Type B pancreatic cell (in vitro differentiated cells): ENCODE data around the gene TAOK3. TPM values are rescaled to one million over a fixed set of nuclear protein-coding genes. Genes with fewer than 3 reads are reported as not detected.
"Not testable (repeated sequence)": the region's sequence is repeated elsewhere in the genome, so short reads cannot be mapped to it uniquely, and the experiment has no call there.

ENCODE experiments used
- DNase-seq: peaks from one replicate; pipeline ENCODE4 v3.0.0; 2021; ENCODE audit warnings: mixed read lengths; ENCODE audit not compliant: unreplicated experiment; ENCODE audit errors: extremely low spot score
- H3K27ac Mint-ChIP-seq: 2 replicates; pipeline ENCODE4 v1.8.0; 2021; ENCODE audit warnings: mild to moderate bottlenecking, mixed read lengths
- H3K27me3 Mint-ChIP-seq: 2 replicates; pipeline ENCODE4 v1.8.0; 2021; ENCODE audit warnings: mixed read lengths
- H3K36me3 Mint-ChIP-seq: 2 replicates; pipeline ENCODE4 v1.8.0; 2021; ENCODE audit warnings: mixed read lengths
- H3K4me1 Mint-ChIP-seq: one replicate; pipeline ENCODE4 v1.8.0; 2021; ENCODE audit warnings: mixed read lengths; ENCODE audit not compliant: unreplicated experiment
- H3K4me3 Mint-ChIP-seq: 2 replicates; pipeline ENCODE4 v1.8.0; 2021; ENCODE audit warnings: mild to moderate bottlenecking, mixed read lengths
- H3K9me3 Mint-ChIP-seq: 2 replicates; pipeline ENCODE4 v1.8.0; 2021; ENCODE audit warnings: mixed read lengths
- total RNA-seq: library from RNA; stranded (reverse); gene quantifications from 2 replicates; pipeline ENCODE4 v1.2.1, GENCODE V29; 2021; ENCODE audit warnings: low replicate concordance
- TF ChIP-seq, protein P1 (sequence below): fragments of 200-600 bp; sonication (generic); conservative IDR thresholded peaks from 2 replicates; pipeline ENCODE4 v1.5.0; 2021; ENCODE audit warnings: antibody characterized with exemption, mild to moderate bottlenecking

TAOK3 gene
- total RNA-seq, 1 donor from 2014 or later: 15.8 TPM

DNA sequence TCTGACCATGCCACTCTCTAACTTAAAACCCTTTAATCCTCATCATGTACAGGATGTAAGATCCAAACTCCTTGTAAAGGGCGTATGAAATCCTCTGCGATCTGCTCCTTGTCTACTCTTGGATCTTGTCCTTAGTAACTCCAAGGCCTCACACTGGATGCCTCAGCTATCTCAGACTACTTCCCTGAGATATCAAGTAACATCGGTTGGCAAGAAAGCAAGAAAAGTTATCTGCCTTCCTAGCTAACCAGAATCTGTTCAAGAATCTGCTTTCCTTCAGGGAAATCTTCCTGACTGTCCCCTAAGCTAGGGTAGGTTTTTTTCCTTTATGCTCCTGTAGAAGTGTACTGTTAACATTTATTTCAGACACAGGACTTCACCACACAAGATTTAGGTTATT is 82.6 kb downstream of the TAOK3 start:
- Mint-ChIP-seq H3K9me3 (peaks cover 6% of the 10 kb centered on the region), H3K27ac (peak overlapping the region; percentile 22), H3K27me3 (no peaks in the 10 kb centered on the region), H3K36me3 (no peaks in the 10 kb centered on the region), H3K4me1 (peaks cover 5% of the 10 kb centered on the region), H3K4me3 (no peak overlapping the region)
- TF ChIP-seq, protein P1, sequence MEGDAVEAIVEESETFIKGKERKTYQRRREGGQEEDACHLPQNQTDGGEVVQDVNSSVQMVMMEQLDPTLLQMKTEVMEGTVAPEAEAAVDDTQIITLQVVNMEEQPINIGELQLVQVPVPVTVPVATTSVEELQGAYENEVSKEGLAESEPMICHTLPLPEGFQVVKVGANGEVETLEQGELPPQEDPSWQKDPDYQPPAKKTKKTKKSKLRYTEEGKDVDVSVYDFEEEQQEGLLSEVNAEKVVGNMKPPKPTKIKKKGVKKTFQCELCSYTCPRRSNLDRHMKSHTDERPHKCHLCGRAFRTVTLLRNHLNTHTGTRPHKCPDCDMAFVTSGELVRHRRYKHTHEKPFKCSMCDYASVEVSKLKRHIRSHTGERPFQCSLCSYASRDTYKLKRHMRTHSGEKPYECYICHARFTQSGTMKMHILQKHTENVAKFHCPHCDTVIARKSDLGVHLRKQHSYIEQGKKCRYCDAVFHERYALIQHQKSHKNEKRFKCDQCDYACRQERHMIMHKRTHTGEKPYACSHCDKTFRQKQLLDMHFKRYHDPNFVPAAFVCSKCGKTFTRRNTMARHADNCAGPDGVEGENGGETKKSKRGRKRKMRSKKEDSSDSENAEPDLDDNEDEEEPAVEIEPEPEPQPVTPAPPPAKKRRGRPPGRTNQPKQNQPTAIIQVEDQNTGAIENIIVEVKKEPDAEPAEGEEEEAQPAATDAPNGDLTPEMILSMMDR: no peak
- DNase-seq: no peak

DNA sequence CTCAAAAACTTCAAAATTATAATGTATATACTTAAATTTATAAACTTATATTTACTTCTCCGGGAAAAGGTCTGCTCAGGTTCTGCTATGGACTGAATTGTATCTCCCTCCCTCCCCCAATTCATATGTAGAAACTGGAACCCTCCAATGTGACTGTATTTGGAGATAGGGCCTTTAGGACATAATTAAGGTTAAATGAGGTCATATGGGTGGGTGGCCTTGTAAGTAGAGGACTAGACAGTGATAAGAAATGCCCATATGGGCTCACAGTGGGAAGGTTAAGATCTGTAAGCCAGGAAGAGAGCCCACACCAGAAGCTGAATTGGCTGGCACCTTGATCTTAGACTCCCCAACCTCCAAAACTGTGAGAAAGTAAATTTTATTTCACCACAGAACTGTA is 84.5 kb downstream of the TAOK3 start:
- Mint-ChIP-seq H3K9me3 (peaks cover 6% of the 10 kb centered on the region), H3K4me3 (no peak overlapping the region), H3K36me3 (no peaks in the 10 kb centered on the region)

DNA sequence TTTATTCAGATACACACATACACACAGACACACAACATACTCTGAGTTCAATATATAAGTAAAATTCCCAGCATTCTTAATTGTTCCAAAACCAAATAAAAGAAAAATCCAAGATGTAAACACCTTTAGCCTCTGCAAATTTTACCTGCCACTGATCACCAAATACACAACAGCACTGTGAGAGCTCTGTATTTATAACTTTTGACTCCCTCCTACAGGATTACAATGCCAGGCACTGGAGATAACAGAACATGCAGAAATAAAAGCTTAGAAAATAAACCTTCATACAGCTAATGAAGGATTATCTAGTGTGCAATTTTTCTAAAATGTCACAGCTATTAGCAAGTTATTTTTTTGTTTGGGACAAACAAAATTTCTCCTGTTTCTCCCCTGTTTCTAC is 85.0 kb downstream of the TAOK3 start:
- Mint-ChIP-seq H3K4me3 (no peak overlapping the region), H3K27me3 (no peaks in the 10 kb centered on the region), H3K36me3 (no peaks in the 10 kb centered on the region), H3K27ac (no peak overlapping the region), H3K4me1 (peaks cover 5% of the 10 kb centered on the region), H3K9me3 (peaks cover 6% of the 10 kb centered on the region)
- TF ChIP-seq, protein P1: no peak
- DNase-seq: no peak

More for the DNA sequence above, 84.5 kb downstream of the TAOK3 start:
- TF ChIP-seq, protein P1: no peak
- Mint-ChIP-seq H3K27ac (no peak overlapping the region), H3K4me1 (peaks cover 5% of the 10 kb centered on the region), H3K27me3 (no peaks in the 10 kb centered on the region)
- no peak for DNase-seq

DNA sequence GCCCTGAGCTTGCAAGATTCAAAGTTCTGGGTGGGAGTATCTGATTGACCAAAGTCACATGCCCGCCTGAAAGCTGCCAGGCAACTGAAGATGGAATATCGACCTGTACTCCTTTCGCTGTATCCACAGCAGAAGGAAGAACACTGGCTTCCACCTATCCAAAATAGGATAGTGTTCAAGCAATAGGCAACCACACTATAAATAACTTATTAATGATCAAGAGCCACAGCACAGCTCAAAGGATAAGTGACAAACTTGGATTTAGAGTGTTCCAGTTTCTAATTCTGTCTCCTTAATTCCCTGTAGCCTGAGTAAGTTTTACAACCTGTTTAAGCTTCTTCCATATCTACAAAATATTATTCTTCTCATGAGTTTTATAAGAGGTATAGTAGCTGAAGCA is 89.9 kb downstream of the TAOK3 start:
- TF ChIP-seq, protein P1: no peak
- H3K36me3 Mint-ChIP-seq: peaks cover 5% of the 10 kb centered on the region
- H3K4me3 Mint-ChIP-seq: no peak overlapping the region
- no peaks in the 10 kb centered on the region for H3K27me3 Mint-ChIP-seq
- H3K4me1 Mint-ChIP-seq: no peaks in the 10 kb centered on the region
- DNase-seq: no peak
- peaks cover 6% of the 10 kb centered on the region for H3K9me3 Mint-ChIP-seq
- no peak overlapping the region for H3K27ac Mint-ChIP-seq

DNA sequence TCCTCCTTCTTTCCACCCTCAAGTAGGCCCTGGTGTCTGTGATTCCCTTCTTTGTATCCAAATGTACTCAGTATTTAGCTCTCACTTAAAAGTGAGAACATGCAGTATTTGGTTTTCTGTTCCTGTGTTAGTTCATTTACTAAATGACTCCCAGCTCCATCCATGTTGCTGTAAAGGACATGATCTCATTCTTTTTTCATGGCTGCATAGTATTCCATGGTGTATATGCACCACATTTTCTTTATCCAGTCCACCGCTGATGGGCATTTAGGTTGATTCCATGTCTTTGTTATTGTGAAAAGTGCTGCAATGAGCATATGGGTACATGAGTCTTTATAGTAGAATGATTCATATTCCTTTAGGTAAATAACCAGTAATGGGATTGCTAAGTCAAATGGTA is 94.4 kb downstream of the TAOK3 start:
- H3K27me3 Mint-ChIP-seq, DNase-seq, H3K9me3 Mint-ChIP-seq, H3K27ac Mint-ChIP-seq, H3K36me3 Mint-ChIP-seq, H3K4me3 Mint-ChIP-seq, H3K4me1 Mint-ChIP-seq: not testable (repeated sequence)

DNA sequence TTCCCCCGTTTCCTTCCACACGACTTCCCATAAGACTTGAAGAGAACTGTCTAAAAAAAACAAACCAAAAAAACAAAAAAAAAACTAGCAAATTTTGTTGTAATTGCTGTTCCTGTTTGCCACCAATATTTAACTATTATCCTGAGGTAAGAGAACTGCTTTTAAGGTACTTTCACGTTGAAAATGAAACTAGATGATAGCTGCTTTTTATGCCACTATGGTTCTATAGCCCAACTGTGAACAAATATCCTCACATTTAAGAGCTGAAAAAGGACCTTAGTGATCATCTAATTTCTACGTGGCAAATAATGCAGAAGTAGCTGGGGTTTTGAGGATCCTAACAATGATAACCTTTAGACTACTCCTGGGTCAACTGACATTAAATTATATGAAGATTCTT is 98.6 kb downstream of the TAOK3 start:
- H3K27me3 Mint-ChIP-seq: no peaks in the 10 kb centered on the region
- H3K4me1 Mint-ChIP-seq: no peaks in the 10 kb centered on the region
- H3K9me3 Mint-ChIP-seq: no peaks in the 10 kb centered on the region
- H3K36me3 Mint-ChIP-seq: no peaks in the 10 kb centered on the region
- TF ChIP-seq, protein P1: no peak
- peak overlapping the region; percentile 68 for H3K27ac Mint-ChIP-seq
- no peak for DNase-seq
- H3K4me3 Mint-ChIP-seq: no peak overlapping the region
